Activated T-helper 1 cell treated with Interleukin-2 at 50 U/mL for 16 hours (primary cell): Measurements from ENCODE around the gene SCYGR6.

Source experiments
- DNase-seq: peaks from one replicate; pipeline ENCODE4 v3.0.0-alpha.2; 2020; ENCODE audit warnings: low read depth

SCYGR6 gene

DNA sequence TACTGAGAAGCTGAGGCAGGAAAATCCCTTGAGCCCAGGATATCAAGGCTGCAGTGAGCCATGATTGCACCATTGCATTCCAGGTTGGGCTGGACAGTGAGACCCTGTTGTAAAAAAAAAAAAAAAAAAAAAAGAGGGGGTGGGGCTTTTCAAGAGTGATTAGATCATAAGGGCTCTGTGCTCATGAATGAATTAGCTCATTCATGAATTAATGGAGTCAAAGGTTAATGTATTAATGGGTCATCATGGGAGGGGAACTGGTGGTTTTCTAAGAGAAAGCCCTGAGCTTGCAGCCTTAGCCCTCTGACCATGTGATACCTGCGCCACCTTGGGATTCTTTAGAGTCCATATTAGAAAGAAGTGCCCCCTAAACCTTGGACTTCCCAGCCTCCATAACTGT is 11.3 kb downstream of the SCYGR6 start:
- no peak for DNase-seq

DNA sequence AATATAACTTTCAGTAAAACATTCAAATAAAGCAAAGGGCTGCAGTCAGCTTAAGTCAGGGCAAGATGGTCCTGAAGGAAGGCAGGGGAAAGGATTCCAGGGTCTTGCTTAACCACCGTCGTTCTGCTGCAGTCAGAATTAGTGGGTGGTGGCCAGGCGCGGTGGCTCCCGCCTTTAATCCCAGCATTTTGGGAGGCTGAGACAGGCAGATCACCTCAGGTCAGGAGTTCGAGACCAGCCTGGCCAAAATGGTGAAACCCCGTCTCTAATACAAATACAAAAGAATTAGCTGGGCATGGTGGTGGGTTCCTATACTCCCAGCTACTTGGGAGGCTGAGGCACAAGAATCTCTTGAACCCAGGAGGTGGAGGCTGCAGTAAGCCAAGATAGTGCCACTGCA is 13.6 kb downstream of the SCYGR6 start:
- DNase-seq = no peak

DNA sequence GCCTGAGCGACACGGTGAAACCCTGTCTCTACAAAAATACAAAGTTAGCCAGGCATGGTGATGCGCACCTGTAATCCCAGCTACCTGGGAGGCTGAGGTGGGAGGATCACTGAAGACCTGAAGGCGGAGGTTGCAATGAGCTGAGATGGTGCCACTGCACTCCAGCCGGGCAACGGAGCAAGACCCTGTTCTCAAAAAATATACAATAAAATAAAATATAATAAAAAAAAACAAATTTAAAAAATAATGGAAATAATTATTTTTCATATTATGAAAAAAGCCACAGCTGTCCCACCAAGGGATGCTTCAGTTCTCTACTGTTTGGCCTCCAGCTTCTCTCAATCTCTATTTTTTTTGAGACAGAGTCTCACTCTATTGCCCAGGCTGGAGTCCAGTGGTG is 17.2 kb downstream of the SCYGR6 start:
- no peak for DNase-seq

DNA sequence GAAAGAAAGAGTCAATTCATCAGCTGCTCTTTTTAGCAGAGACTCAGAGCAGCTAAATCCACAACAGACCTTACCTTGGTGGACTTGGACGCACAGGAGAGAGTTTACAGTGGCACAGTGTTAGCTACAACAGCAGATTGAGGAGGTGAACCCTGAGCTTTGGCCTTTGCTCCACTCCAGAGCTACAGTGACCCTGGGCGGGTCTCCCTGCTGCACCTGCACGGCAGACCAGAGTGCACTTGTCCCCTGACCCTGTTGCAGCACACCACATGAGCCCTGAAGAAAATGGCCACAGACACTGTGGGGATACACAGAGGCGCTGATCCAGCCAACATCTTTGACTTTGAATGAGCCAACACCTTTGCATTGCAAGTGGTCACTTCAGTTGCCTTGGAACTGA is 17.7 kb downstream of the SCYGR6 start:
- no peak for DNase-seq

DNA sequence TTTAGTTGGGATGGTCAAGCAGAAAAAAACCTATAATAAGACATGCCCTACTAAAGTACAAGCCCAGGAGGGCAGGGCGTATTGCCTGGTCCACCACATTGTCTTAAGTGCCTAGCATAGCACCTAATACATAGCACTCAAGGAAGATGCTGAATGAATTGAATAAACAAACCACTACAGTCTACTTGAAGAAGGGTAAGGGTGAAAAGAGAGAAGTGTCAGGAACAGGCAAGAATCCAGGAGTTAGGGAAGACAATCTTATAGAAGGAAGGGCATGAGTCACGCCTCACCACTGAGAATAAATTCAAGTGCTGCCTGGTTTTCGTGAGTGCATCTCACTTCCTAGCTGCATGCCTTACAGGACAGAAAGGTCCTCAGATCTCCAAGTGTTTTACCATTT is 20.6 kb downstream of the SCYGR6 start:
- DNase-seq = no peak

DNA sequence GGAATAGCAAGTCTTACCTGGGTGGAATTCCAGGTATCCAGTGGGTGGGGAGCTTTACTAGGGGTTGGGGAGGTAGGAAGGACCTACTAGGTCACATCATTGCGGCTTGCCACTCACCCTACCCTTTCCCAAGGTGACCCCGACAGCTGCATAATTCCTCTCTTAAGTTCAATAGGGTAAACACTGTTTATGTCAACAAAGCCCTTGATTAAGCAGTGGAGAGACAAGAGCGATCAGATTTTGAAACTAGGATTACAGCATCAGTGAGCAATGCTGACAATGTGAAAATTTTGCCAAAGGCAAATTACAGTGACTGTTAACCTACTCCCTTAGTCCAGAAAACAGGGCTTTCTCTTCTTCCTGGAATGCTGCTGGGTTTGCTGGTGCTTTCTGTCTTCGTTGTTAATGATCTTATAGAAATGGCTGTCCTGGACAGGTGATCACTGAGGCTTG is 21.3 kb downstream of the SCYGR6 start:
- no peak for DNase-seq

DNA sequence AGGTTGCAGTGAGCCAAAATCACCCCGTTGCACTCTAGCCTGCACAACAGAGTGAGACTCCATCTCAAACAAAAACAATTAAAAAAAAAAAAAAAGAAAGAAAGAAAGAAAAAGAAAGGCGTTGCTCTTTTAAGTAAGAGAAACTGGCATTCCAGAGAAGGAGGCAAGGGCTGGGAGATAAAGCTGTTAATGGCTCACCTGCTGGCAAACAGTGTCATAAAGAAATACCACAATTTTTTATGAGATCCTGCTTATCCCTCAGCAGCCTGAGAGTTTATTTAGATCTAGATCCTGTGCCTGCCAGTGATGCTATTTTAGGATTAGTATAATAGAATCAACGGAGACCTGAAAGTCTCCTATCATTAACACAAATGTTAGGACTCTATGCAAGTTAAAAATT is 23.0 kb downstream of the SCYGR6 start:
- no peak for DNase-seq

DNA sequence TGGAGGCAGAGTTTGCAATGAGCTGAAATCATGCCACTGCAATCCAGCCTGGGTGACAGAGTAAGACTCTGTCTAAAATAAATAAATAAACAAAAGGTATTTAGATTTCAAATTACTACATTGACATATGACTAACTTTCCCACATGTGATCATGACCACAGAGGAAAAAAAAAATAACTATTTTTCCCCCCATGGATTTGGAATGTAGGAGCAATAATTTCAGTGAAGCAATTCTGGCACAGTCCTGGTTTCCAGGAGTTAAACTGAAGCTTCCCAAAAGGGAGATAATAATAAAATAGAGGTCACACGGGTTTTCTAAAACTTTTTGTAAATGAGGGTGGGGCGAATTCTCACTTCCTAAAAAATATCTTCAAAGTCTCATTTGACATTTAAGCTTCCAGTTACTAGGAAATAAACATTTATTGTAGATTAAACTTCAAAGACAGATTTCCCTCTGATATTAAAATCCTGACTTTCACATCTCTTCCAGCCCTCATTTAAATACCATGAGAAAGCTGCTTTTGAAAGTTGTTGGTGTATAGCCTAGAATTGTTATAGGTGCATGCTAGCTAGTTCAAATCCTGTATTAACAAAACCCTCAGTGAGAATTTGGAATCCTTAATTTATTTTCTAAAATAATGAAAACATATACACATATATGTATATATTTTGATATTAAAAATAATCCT is 27.4 kb downstream of the SCYGR6 start:
- no peak for DNase-seq

DNA sequence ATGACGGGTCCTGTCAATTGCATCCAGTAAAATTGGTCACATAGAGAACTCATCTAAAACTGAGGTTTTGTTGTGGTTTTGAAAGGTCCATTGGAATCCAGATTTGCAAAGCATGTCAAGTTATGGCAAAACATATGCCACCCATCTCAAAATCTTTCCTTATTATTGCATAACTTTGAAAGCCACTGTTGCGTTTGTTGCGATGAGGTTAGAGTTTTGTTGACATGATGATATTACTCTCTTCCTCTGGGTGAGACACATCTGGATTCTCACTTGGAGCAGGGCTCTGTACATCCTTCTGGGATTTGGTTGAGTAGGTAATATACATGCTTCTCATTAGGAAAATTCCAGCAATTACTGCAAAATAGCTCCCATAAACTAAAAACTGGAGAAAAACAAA is 37.4 kb downstream of the SCYGR6 start:
- no peak for DNase-seq

DNA sequence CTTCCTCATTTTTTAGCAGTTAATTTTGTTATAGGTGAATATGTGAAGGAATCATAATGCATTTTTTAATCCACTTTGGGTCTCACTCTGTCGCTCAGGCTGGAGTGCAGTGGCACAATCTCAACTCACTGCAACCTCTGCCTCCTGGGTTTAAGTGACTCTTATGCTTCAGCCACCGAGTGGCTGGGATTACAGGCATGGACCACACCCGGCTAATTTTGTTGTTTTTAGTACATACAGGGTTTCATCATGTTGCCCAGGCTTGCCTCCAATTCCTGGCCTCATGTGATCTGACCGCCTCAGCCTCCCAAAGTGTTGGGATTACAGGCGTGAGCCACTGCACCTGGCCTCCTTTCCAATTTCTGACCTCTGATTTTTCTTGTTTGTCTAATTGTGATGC is 40.3 kb downstream of the SCYGR6 start:
- no peak for DNase-seq

DNA sequence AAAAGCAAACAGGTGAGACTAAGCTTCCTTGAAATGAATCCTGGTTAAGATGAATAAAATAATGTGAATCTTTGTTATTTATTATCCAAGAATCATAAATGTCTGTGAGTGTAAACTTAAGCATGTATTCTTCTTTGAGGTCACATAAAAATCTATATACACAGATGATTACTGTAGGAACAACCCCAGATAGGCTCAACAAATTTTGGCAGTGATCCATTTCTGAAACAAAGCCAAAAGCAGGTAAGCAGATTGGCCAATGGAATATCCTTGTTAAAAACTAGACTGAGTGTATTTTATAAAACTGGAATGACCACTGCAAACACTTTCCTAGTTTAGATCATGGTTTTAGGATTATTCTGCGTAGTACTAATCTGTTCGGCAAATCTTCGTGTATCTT is 46.6 kb downstream of the SCYGR6 start:
- no peak for DNase-seq

DNA sequence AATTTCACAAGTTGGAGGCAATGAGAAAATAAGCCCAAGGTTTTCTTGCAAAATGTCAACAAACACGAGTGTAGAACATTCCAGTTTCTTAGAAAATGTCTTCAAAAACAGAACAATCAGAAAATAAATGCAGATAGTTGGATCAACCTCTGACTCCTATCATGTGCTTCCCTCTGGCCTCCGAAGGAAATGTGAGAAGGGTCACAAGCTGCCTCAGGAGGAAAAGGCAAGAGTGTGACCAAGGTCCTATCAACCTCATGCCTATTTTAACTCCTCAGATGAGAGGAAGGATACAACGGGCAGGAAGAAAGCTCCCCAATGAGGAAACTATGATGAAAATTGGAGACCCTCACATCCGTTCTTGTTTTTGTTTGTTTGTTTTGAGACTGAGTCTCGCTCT is 50.1 kb downstream of the SCYGR6 start:
- DNase-seq = no peak
